GM18526 (cell line): ENCODE data around the gene CHST2.

ENCODE experiments used
- POLR2A ChIP-seq: IDR thresholded peaks from 3 replicates; pipeline ENCODE4 v1.6.1; 2011; ENCODE audit not compliant: insufficient read length; ENCODE audit errors: extremely low read depth

The CHST2 gene

GRCh38 chr3:143145906-143146305, 26.3 kb downstream of the CHST2 start:
- no peak for TF ChIP-seq POLR2A

GRCh38 chr3:143146486-143147274, 27.1 kb downstream of the CHST2 start:
- TF ChIP-seq POLR2A, result no peak

- TF ChIP-seq POLR2A, result no peak
Observed at GRCh38 chr3:143147707-143148106, 28.1 kb downstream of the CHST2 start.

- TF ChIP-seq POLR2A, result no peak
Observed at GRCh38 chr3:143150071-143150470, 30.5 kb downstream of the CHST2 start.

GRCh38 chr3:143151004-143151731, 31.6 kb downstream of the CHST2 start:
- no peak for TF ChIP-seq POLR2A

GRCh38 chr3:143152043-143152442, 32.5 kb downstream of the CHST2 start:
- TF ChIP-seq POLR2A, result no peak

- no peak for TF ChIP-seq POLR2A
Observed at GRCh38 chr3:143155756-143156155, 36.2 kb downstream of the CHST2 start.

- no peak for TF ChIP-seq POLR2A
Observed at GRCh38 chr3:143158014-143158988, 38.7 kb downstream of the CHST2 start.

- TF ChIP-seq POLR2A, result no peak
Observed at GRCh38 chr3:143160437-143160836, 40.9 kb downstream of the CHST2 start.

GRCh38 chr3:143163562-143164100, 44.1 kb downstream of the CHST2 start:
- no peak for TF ChIP-seq POLR2A

- TF ChIP-seq POLR2A, result no peak
Observed at GRCh38 chr3:143165211-143165610, 45.6 kb downstream of the CHST2 start.

- no peak for TF ChIP-seq POLR2A
Observed at GRCh38 chr3:143166376-143166775, 46.8 kb downstream of the CHST2 start.

- TF ChIP-seq POLR2A, result no peak
Observed at GRCh38 chr3:143167969-143168854, 48.6 kb downstream of the CHST2 start.

- no peak for TF ChIP-seq POLR2A
Observed at GRCh38 chr3:143168855-143169192, 49.3 kb downstream of the CHST2 start.
